Measurements from ENCODE around the gene SDC1.

The SDC1 gene

DNA sequence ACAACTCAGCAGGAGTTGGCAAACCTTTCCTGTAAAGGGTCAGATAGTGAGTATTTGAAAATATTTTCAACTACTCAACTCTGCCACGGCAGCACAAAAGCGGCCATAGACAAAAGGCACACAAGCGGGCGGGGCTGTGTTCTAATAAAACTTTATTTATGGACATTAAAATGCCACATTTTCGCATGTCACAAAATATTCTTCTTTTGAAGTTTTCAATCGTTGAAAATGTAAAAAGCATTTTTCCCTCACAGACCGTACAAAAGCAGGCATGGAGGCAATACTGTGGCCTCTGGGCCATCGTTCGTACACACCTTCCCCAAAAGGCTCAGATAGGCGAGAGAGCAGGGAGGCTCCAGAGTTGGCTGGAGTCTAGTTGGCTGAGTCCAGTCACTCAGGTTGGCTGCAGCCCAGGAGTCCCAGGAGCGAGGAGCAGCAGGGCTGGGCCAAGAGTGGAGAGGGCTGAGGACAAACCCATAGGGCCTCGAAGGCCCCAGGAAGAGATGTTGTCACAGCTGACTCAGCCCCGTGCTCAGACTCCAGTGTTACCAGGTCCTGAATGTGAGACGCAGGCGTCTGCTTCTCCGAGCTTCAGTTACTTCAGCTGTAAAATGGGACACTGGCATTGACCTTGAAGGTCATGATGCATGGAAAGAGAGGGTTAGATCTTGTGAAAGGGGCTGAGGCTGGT lies 42.5 kb downstream of the SDC1 start:
- DNase-seq: no peak

DNA sequence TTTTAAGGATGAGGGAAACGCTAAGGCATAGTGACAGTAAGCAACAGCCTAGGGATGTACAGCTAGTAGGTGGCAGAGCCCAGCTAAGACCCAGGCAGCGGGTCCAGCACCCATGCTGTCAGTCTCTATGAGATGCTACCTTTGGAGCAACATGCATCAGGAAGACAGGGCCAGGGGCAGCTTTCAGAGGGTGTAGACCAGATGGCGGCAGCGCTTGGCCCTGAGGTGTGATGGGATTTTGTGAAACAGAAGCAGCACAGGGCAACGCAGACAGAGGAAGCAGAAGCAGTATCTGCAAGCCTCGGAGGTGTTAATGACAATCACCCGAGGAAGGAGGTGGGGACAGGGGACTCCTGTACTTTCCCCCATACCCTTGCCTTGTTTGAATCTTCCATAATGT lies 43.2 kb downstream of the SDC1 start:
- no peak for DNase-seq

DNA sequence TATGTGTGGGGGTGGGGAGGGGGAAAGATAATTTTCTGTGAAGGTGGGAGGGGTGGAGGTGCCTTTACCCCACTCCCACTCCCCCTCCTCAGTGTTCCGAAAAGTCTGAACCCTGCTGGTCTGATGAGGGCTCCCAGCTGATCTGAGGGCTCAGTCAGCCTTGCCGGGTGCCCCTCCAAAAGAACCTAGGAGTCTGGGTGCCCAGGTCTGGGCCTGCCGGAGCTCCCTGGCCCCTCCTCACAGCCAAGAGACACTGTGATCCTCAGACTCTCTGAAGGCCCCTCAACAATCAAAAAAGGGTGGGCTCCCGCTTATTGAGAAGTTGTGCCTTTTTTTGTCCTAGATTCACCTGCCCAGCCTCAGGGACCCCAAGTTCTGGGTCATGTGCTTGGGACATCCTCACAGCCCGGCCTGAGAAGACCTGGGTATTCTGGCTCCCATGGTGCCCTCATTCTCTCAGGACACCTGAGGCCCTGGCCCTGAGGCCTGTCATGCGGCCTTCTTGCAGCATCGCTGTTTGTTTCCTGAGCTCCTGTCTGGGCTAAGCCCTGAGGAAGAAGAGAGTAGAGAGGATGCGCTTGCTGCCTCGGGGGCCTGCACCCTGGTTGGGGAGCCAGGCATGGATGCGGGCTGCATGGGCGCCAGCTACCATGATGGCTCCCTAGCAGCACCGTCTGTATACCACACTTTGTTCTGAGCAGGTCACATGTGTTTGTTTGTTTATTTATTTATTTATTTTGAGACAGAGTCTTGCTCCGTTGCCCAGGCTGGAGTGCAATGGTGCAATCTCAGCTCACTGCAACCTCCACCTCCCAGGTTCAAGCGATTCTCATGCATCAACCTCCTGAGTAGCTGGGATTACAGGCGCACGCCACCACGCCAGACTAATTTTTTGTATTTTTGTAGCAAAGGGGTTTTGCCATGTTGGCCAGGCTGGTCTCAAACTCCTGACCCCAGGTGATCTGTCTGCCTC lies 44.0 kb downstream of the SDC1 start:
- no peak for DNase-seq

DNA sequence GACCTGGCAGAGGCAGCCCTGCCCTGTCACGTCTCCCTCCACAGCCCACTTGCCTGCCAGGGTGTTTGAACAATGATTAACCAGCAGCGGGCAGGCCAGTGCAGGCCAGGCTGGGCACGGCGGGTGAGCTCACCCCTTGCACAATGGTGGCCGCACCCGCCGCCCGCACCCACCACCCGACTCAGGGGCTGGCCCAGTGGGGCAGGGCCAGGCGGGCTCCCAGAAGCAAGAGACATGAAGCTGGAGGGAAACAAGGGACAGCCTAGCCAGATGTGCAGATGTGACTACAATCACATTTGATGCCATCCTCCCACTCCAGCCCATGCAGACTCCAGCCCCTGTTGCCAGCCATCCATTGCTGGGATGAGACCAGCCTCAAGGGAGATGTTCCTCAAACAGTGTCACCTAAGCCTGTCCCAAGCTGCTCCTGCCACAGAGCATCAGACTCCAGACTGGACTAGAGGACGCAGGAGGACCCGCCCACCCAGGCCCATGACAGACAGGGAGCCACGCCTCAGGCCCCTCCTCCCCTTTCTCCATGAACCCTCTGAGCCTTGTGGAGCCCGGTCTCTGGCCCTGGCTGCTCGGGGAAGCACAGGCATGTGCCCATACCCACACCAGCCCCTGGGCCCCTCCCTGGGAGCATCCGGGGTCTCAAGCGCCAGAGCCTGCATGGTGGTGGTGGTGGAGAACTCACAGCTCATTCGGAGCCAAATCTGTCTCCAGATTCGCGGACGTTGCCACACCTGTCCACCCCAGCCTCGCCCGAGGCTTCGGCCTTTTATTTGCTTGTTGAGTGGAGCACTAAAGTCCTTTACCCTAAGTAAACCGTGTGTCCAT lies 45.0 kb downstream of the SDC1 start:
- DNase-seq: no peak

DNA sequence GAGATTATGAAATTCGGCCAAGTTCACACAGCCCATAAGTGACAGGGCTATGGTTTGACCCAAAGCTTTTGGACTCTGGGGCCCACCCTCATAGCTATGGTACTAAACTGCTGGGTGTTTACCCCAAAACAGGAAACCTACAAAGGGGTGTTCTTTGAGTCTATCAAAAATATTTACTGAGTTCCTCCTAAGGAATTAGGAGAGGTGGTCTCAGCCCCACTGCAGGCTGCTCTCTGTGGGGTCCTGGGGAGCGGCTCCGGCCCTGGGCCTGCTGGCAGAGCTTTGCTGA lies 45.5 kb downstream of the SDC1 start:
- no peak for DNase-seq

DNA sequence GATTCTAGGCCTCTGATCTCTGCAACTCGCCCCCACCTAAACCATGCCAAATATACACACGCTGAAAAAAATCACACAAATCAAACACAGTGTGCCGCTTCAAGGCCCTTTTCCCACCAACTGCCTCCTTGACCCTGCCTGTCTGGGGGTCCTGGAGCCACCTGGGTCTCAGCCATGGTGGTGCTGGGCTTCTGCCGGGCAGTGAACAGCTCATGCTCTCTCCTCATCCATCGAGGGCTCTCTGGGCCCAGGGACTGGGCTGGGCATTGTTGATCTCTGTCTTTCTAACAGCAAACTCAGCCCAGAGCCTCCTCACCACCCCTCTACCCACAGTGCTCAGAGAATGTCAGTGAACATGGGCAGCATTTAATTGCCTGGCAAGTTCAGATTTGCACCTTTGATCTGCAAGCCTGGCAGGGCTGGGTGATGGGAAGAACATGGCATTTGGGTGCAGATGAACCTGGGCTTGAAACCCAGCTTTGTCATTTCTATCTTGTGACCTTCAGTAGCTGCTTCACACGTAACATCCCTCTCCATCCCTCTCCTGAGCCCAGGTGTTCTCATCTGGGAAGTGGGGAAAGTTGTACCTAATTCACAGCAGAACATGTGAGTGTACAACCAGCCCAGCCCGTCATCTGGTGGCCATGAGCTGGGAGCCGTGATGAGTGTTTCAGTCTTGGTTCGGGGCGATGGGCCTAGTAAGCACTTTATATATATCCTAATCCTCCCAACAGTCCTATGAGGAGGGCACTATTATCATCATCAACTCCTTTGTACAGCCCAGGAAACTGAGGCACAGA lies 46.1 kb downstream of the SDC1 start:
- no peak for DNase-seq

DNA sequence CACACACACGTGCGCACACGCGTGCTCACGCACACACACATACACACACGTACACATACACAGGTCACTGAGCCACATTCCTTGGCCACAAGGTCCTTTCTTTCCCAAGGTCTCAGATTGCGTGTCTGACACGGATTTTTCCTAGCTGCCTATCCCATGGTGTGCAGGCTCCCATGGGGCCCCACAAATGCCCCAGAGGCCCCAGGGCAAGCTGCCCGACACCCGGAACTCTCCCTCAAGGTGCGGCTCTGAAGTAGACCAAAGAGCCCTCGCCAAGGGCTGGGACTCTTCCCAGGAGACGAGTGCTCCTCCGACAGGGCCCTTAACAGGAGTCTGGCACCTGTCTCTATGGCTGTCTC lies 46.7 kb downstream of the SDC1 start:
- peak in 1 of 2 experiments; percentile 32 for DNase-seq

DNA sequence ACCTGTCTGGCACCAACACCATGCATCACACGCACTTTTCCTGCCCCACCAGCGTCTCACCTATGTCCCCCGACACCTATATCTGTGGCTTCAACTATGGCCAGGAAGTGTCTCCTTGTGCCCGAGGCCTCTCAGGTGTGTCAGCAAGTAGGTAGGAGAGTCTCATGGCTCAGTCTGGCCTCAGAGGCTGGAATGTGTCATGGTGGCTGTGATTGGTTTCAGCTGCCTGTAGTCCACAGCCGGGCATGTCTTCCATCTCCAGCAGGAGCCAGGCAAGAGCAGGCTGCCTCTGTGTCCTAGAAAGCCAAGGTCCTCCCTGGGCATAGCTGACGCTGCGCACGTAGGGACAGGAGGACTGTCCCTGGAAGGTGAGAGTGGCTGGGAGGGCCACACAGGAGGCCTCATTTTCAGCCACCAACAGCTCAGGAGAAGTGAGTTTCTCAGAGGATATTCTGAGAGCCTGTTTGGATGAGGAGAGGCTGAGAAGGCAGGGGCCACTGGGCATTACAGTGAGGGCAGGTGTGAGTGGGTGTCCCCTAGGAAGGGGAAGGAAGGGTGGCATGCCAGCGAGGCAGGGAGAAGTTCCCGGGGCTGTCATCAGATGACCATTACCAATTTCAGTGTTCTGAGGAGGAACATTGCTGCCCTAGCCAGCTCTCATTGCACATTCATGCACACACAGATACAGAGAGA lies 47.2 kb downstream of the SDC1 start:
- DNase-seq: no peak

DNA sequence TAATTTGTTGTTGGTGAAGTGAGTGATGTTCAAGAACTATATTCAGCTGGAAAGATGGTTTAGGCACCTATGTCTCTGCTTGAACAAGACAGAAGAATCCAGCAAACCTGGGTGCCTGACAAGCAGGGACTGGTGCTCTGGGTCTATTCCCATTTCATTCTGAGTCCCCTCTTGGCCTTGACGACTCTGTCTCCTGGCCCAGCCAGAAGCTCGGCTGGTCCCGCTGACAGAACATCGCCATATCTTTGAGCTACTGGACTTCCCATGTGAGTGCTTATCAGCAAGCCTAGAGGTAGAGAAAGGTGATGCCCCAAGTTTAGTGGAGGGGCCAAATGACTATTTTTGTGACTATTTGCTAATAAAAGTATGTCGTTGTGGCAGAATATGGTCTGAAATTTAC lies 48.2 kb downstream of the SDC1 start:
- no peak for DNase-seq

DNA sequence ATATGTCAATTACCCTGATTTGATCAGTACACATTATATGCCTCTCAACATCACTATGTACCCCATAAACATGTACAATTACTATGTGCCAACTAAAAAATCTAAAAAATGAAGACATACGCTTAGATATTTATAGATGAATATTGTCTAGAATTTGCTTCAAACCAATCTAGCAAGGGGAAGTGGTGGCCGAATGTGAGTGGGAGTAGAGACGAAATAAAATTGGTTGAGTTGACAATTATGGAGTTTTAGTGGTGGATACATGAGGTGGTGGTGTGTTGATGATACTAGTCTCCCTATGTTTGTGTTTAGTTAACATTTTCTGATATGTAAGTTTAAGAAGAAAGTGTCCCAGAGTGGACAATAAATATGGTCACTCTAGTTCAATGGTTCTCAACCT lies 49.0 kb downstream of the SDC1 start:
- no peak for DNase-seq

DNA sequence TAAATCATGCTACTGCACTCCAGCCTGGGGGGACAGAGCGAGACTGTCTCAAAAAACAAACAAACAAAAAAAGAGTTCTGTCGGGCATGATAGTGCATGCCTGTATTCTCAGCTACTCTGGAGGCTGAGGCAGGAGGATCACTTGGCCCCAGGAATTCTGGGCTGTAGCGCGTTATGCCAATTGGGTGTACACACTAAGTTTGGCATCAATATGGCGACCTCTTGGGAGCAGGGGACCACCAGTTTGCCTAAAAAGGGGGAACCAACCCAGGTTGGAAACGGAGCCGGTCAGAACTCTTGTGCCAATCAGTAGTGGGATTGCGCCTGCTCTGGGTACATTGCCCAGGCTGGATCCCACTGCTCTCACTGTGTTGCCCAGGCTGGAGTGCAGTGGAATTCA lies 49.7 kb downstream of the SDC1 start:
- DNase-seq: no peak

DNA sequence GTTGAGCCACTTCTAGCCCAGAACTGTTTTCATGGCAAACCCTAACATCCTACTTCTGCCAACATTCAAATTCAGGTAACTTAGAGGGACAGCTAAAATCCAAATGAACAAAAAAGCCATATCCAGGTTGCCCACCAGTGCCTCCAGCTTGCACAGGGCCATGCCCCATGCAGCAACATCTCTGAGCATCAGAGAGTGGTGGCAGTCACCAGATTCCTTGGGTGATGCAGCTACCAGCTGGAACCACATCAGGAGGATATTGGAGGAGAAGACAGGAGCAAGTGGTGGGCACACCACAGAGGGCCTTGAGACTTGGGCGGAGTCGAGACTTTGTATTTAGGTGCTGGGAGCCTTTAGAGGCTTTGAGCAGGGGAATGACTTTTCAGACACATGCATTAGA lies 50.5 kb downstream of the SDC1 start:
- no peak for DNase-seq

DNA sequence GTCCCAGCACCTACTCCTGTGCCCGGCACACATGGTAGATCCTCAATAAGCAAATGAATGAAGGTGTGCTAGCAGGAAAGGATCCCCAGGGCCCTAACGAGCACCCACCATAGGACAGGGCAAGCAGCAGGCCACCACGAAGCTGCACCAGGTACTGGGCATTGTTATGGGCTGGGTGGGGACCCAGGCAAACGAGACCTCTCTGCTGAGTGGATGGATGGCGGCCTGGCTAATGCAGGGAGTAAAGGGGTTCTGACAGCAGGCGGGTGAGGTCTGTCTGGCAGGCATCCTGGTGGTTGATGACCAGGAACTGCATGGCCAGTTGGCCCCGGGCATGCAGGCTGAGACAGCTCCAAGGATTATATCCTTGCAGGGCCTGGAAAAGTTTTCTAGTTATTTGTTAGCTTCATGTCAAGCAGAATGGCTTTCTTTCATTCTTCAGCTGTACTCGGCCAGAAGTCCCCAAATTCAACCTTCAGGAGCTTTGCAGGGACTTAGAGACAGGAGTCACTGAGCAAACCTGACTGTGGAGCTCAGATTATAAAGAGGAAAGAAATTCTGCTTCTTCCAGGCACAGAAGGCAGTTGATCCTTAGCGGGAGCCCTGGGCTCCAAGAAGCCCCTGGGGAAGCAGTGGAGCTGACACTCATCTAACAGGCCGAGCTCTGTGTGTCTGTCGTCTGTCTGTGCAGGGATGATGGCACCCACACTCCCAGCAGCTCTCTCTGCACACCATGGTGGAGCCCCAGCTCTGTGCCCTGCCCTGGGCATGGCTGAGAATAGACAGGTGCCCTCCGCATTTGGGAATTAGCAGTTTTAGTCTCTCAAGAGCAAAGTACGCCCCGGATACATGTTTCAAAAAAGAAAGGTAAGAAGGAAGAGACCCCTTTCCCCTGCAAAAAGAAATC lies 51.2 kb downstream of the SDC1 start:
- no peak for DNase-seq

DNA sequence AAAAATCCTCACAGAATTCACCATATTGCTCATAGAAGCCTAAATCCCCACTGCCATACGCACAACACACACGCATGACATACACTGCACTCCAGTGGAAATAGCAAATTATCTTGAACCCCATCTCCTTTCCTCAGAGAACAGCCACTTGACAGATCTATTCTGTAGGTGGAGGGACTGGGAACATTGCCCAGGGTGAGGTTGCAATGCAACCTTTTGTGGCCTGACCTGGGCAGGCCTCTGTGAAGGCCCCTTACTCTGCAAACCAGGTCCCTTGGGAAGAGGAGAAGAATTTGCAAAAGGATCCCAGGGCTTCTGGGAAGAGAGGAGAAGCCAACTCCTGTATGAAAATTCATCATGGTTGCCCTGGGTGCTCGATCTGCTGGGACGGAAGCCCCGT lies 51.9 kb downstream of the SDC1 start:
- DNase-seq: no peak

DNA sequence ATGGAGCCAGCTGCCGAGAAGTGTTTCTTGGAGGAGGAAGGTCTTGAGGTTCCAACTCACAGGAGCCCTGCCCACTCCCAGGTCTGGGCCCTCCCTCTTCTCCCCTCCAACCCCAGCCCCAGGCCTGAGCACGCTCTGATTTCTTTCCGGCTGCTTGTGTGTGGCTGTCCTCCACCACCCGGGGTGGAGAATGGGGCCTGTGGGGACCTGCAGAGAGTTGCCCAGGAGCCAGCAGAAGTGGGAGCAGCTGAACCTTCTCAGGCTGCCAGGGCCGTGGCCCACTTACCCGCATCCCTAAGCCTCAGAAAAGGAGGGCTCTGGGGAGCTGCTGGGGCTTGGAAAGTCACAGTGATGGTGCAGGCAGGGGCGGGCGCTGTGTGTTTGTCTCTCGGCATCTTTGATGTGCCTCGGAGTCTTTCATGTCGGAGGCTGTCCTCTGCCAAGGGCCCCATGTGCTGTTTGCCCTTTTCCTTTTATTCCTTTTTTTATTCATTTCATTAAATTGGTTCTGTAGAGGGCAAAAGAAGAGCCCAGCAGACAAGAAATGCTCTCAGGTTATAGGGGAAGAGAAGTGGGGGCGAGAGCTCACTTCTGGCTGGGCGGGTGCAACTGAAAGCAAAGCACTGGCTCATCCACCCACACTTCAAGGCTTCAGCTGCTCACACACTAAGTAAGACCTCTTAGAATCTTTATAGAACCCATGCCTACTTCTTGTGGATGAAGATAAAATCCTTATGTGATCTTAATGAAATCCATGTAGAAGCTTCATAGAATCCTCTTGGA lies 52.5 kb downstream of the SDC1 start:
- no peak for DNase-seq

DNA sequence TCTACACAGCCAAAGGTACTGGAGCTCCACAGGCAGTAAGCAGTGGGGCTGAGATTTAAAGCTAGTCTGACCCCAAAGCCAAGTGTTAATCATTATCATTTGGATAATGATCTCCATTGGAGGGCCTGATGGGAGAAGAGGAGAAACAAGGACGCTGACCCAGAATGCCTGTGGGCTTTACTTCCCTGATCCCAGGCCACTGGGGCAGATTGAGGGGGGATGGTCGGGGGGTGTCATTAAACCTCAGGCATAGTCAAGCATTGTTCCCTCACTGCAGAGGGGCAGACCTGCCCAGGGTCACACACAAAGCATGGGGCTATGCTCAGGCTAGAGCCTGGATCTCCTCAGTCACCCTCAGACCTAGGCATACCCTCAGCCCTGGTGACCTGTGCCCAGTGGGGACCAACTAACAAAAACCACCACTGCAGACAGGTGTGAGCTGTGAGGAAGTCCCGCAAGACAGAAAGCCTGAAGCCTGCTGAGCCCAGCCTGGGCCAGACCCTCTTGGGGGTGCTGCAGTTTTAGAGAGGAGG lies 53.4 kb downstream of the SDC1 start:
- no peak for DNase-seq

DNA sequence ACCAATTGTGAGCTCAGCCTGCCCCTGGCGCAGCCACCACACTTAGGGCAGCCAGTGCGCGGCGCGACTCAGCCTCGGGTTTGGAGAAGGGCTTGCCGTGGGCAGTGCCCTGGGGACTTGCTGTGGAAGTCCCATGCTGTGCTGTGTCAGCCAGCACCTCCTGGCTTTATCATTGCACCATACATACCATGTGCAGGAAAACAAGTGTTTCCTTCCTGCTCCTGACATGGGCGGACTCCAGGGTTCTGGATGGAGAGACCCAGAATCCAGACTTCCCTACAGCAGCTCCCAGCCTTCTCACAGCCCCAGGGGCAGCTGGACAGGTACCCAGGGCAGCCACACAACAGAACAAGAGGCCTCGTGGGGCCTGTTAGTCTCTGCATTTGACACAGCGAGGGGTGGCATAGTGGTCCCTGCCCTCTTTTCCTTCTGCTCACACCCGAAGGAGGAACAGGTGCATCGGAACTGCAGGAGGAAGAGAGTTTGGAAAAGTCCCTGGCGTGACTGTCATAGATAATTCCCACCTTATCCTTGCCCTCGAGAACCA lies 54.2 kb downstream of the SDC1 start:
- DNase-seq: no peak

DNA sequence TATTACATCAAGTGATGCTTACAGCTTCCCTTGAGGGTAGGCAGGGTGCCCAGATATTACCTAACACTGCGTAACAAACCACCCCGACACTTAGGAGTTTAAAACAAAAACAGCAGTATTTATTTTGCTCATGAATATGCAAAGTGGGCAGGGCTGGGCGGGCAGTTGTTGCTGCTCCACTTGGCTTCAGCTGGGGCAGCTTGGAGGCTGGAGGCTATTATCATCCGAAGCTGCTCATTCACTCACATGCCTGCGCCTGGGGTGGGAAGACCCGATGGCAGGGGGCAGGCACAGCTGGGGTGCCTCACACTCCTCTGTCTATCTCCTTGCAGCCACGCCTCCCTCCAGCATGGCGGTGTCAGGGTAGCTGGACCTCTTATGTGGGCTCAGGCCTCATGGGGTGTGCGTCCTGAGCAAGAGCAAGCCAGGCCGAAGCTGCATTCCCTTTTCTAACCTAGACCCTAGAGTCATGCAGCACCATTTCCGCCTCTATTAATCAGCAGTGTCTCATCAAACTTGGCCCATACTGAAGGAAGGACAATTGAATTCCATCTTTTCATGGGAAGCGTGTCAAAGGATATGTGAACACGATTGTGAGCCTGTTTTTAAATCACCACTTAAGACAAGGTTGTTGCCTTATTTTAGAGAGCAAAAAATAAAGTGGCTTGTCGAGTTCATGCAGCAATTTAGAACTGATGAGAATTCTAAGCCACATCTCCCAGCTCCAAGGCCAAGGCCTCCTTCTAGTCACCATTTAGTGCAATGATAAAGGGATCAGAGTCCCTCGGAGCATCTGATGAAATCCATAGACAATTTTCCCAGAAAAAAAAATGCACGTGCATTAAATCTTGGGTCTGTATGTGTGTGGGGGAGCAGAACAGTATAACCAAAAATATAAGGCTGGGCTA lies 54.9 kb downstream of the SDC1 start:
- no peak for DNase-seq

All from NCI-H187 (cell line).